ENCODE results near the gene CLECL1. TPM values are rescaled to one million over a fixed set of nuclear protein-coding genes. Genes with fewer than 3 reads are reported as not detected.
"Not testable (repeated sequence)": the region's sequence is repeated elsewhere in the genome, so short reads cannot be mapped to it uniquely, and the experiment has no call there.

The CLECL1 gene
- polyA plus RNA-seq, 1 donor from 2014 or later, result not detected

GRCh38 chr12:9717070-9717925 is 15.6 kb downstream of the CLECL1 start:
- H3K79me2 ChIP-seq (replicated peaks; ENCODE audit: insufficient read depth, low read length), result no peaks in the 10 kb centered on the region
- no peaks in the 10 kb centered on the region for H3K36me3 ChIP-seq (ENCODE audit: insufficient read depth, low read length)
- no peaks in the 10 kb centered on the region for H4K20me1 ChIP-seq (ENCODE audit: insufficient read depth)
- H3K9me2 ChIP-seq (ENCODE audit: insufficient read depth, low read length), result no peaks in the 10 kb centered on the region
- H3K27me3 ChIP-seq (ENCODE audit: insufficient read depth, low read depth, low read length), result no peaks in the 10 kb centered on the region
- H3K4me3 ChIP-seq (ENCODE audit: low read length), result no peak overlapping the region
- H3K4me2 ChIP-seq (ENCODE audit: low read length), result no peak overlapping the region
- no peak overlapping the region for H2AFZ ChIP-seq (ENCODE audit: low read depth, low read length)
- no peak overlapping the region for H3K9ac ChIP-seq (ENCODE audit: low read length)
- no peak overlapping the region for H3K27ac ChIP-seq (ENCODE audit: low read length)
- TF ChIP-seq POLR2AphosphoS5 (IDR thresholded peaks at IDR 0.05), result no peak
- TF ChIP-seq TAF1 (IDR thresholded peaks at IDR 0.05; ENCODE audit: low read depth), result no peak
- TF ChIP-seq EZH2 (IDR thresholded peaks at IDR 0.05; ENCODE audit: borderline replicate concordance, insufficient read depth, low read length, poor library complexity, severe bottlenecking), result no peak
- TF ChIP-seq RAD21 (conservative IDR thresholded peaks at IDR 0.05), result no peak
- TF ChIP-seq MXI1 (conservative IDR thresholded peaks at IDR 0.05; ENCODE audit: poor library complexity, severe bottlenecking), result no peak
- no peak for TF ChIP-seq REST (IDR thresholded peaks at IDR 0.05; ENCODE audit: borderline replicate concordance)
- TF ChIP-seq SMC3 (conservative IDR thresholded peaks at IDR 0.05; ENCODE audit: poor library complexity), result no peak
- no peak for TF ChIP-seq CTCF (IDR thresholded peaks at IDR 0.05; ENCODE audit: poor library complexity, severe bottlenecking)
- no peak for TF ChIP-seq EP300 (conservative IDR thresholded peaks at IDR 0.05; ENCODE audit: poor library complexity, severe bottlenecking)
- H3F3A ChIP-seq (ENCODE audit: insufficient read depth, low read length, poor library complexity, severe bottlenecking), result no peaks in the 10 kb centered on the region
- no peaks in the 10 kb centered on the region for H3K9me3 ChIP-seq (ENCODE audit: low read length)

GRCh38 chr12:9713032-9713558 is 19.8 kb downstream of the CLECL1 start:
- H3K4me2 ChIP-seq (ENCODE audit: low read length); H3K9me2 ChIP-seq (ENCODE audit: insufficient read depth, low read length); H4K20me1 ChIP-seq (ENCODE audit: insufficient read depth); H3K9ac ChIP-seq (ENCODE audit: low read length); H2AFZ ChIP-seq (ENCODE audit: low read depth, low read length); H3K9me3 ChIP-seq (ENCODE audit: low read length); H3K36me3 ChIP-seq (ENCODE audit: insufficient read depth, low read length); H3K4me3 ChIP-seq (ENCODE audit: low read length); H3K27ac ChIP-seq (ENCODE audit: low read length); H3K79me2 ChIP-seq (replicated peaks; ENCODE audit: insufficient read depth, low read length); H3F3A ChIP-seq (ENCODE audit: insufficient read depth, low read length, poor library complexity, severe bottlenecking); H3K27me3 ChIP-seq (ENCODE audit: insufficient read depth, low read depth, low read length): not testable (repeated sequence)
